Stimulated activated CD4-positive, alpha-beta T cell treated with anti-CD3 and anti-CD28 coated beads, Interleukin-2, amount 100 ng/mL, for 48 hours (primary cell): Measurements from ENCODE around the gene HELZ2.

ENCODE experiments used
- DNase-seq, 2 donors: peaks; one replicate each; pipeline ENCODE4 v3.0.0-alpha.2; 2020

The HELZ2 gene

DNA sequence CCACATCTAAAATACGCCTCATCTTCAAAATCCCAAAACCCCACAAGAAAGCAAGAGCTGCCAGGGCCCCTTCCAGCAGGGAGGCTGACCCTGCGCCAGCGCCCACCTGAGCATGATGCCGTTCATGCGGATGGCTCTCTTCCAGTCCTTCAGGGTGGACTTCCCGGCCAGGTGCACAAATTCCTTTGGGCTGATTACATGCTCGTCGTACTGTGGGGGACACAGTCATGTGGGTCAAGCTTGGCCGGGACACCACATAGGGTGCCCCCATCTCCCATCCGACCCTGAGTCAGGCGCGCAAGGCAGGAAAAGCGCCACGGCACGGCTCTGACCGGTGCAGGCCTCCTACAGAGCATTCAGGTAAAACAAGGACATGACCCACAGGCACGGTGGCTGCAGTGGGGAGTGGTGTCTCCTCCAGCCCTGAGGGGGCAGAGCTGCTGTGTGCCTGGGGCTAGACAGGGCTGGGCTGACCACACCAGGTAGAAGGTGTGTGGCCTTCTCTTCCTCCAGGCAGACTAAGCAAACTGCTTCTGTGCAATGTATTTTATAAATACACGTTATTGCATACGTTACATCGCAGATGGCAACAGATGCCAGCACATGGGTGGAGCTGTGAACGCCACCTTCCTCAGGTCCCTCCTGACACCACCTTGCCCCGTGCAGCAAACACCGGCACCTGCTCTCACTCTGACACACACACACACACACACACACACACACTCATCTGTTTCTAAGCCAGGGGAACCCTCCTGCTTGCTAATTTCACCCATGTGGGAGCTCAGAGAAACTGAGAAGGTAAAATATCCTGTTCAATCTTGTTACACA lies 23.8 kb upstream of the HELZ2 start:
- DNase-seq: no peak

DNA sequence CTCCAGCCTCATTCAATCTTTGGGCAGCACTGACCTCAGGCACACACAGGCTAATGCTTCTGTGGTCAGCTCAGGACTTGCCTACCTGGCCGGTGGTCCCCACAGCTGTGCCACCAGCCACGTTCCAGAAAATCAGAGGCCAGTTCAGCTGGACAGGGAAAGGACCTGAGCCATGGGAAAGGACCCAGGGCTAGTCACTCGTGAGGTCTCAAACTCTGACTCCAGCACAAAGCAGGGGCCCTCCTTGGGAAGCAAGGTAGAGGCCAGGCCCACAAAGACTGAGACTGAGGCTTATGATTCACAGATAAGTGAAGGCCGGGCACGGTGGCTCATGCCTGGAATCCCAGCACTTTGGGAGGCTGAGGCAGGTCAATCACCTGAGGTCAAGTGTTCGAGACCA lies 22.4 kb upstream of the HELZ2 start:
- no peak for DNase-seq

DNA sequence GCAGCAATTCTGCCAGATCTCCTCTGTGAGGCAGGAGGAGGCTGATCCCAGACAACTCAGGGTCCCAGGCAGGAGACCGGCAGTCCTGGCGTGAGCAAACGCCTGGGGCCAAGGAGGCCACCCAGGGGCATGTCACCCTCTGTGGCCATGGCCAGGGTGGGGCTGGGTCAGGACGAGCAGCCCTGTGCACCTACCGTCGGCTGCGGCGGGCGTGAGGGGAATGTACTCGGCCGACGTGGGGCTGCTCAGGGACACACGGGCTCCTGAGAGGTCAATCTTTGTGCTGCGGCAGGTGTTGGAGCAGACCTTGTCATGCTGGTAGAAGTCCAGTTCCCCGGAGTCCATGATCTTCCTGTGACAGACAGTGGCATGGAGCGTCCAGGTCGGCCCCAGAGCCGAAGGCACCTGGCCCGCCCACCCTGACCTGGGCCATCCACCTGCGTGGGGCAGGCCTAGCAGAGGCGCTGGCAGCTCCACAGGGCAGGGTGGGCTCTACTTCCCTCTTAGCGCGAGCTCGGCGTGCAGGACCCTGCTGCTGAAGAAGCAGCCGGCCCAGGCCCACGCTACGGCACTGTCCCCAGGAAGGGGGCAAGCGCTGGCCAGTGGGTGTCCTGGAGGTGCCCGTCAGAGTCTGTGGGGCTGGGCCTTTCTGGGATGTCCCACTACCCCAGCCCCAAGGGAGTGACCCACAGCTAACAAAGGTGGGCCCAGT lies 21.5 kb upstream of the HELZ2 start:
- DNase-seq: no peak

DNA sequence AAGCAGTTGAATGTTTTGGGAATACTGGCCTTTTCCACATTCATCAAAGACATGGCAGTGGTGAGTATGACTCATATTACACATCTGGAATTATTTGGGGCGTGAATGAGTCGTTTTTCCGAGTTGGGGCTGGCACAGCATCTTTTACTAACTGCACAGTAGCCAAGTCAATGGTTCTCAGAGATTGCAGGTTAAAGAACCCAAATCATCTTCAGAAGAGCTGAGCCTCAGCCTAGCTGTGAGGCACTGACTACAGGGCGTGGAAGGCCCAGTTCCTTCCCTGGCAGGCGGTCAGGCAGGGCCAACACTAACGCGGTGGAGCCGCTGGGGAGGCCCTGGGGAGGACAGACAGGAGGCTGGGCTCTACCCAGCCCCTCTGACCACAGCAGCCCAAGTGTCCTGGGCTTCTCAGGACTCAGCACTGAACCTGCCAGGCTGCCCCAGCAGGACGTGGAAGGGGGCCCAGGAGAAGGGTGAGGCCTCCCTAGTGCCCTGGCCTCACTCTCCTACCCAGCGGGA lies 20.1 kb upstream of the HELZ2 start:
- no peak for DNase-seq

DNA sequence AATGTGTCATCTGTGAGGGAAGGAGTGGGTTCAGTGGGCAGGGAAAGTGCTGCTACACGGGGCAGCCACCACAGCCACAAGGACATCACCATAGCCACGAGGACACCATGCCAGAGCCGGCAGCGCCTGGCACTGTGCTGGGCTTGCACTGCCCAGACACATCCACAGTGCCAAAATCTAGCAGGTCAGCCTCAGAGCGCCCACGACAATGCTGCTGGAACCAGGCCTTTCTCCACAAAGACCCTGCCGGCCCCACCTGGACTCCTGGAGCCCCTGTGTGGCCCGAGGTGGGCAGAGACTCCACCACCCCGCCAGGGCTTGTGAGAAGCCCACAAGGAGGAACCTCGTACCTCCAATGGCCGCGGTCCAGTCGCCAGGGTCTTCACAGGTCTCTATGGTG lies 18.6 kb upstream of the HELZ2 start:
- no peak for DNase-seq

DNA sequence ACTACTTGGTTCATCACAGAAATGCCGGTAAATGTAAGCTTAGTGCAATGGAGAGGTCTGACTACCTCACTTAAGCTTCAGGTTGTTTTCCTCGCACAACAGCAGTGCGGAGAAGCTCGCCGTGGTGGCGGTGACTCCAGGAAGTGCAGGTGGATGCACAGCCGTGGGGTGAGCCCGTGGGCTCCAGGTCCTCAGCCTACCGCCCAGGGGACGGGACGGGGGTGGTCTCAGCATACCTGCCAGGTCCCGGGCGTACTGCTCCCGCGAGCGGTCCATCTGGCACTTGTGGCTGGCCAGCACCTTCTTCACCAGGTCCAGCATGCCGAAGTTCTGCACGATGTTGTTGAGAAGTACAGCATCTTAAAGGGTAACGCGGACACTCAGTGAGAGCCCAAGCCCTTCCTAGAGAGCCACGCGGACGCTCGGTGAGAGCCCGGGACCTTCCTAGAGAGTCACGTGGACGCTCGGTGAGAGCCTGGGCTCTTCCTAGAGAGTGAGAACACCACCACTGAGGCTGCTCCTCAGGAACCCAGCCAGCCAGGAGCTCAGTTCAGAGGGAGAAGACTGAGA lies 17.8 kb upstream of the HELZ2 start:
- DNase-seq: no peak

DNA sequence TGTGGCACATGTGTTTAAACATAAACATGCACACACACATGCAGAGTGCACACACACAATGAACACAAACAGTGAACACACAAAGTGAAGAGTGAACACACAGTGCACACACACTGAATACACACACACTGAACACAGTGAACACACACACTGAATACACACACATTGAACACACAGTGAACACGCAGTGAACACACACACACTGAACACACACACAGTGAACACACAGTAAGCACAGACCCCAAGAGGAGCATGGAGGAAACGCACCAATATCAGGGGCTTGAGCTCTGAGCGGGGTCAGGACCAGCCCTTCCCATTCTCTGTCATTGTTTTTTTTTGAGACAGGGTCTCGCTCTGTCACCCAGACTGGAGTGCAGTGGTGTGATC lies 17.1 kb upstream of the HELZ2 start:
- no peak for DNase-seq

DNA sequence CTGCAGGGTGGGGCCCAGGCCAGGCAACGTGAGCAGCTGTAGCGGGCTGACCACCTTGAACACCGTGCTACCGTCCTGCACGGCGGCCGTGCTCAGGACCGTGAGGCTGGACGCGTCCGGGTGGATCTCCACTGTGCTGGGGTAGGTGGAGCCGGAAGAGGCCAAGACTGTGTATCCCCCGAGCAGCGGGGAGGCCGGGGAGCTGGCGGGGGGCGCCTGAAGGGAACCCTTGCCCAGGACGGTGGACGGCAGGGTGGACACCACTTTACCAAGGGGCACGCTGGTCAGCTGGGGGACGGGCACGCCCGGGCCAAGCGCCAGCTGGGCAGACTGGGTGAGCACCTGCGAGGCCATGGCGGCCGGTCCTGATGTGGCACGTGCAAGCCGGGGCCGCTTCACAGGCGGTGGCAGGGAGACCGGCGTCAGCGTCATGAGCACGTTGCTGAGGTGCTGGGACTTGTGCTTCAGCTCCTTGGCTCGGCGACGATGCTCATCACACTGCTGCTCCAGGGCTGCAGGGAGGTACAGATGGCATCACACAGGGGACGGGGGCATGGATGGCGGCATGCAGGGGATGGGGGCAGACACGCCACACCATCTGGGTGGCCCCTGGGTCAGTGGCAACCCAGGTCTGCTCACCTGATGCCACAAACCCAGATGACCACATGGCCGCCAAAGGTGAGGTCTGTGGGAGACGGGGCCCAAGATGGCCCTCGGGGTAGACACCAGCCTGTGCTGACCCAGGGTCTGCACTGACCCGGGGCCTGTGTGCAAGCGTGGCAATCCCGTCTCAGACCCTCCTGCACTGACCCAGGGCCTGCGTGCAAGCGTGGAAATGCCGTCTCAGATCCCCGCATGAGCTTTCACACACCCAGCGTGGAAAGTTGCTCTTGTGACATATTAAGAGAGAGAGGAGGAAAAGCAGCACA lies 16.4 kb upstream of the HELZ2 start:
- no peak for DNase-seq

DNA sequence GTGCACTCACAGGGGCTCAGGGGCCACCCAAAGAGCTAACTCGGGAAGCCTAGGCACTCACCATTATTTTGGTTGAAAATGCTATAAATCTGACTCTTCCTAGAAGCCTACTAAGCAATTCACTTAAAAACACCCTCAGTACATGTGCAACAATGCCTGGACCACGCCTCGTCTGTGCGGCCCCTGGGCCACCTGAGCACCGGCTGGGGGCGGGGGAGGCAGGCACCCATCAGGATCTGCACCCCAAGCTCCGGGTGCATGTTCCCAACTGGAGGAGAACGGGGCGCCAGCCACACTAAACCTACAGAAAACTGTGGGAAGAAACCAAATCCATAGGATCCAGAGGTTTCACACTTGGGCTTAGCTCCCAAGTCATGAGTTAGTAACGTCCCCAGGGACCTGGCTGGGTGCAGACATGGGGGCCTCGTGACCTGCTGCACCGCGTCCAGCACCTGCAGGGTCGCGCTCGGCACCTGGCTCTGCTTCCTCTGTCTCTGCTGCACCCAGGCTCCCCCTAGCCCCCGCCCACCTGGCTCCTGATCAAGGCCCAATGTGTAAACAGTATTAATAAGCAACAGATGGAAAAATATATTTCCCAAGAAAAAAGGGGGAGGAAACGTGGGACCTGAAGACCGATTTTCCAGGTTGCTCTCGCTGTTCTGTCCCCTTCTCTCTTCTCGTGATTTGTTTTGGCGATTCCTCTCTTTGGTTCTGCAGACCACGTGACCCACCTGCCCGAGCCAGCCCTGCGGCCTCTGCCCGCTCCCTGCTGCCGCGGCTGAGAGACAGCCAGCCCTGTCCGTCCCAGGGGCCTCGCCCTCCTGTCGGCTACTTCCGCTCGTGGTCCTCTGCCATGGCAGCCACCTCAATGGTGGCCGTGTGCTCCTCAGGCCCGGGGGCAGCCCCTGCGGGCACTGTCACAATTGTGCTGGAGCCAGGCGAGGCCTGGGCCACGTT lies 15.5 kb upstream of the HELZ2 start:
- DNase-seq: no peak

DNA sequence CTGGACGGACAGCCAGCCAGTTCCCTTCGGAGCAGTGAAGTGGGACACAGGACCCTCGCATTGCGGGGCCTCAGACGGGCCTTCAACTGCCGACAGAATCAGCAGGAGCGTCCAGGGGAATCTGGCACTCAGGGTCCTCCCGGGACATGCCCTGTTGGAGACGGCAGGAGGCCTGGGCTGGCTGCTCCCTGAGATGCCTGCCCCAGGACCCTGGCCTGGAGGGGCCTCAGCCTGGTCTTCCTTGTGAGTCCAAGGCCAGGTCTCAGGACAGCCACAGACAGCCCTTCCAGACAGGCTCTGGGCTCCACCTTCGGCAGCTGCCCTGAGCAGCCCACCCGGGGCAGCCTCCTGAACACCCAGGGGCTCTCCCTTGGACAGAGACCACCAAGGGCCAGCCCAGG lies 14.6 kb upstream of the HELZ2 start:
- no peak for DNase-seq

DNA sequence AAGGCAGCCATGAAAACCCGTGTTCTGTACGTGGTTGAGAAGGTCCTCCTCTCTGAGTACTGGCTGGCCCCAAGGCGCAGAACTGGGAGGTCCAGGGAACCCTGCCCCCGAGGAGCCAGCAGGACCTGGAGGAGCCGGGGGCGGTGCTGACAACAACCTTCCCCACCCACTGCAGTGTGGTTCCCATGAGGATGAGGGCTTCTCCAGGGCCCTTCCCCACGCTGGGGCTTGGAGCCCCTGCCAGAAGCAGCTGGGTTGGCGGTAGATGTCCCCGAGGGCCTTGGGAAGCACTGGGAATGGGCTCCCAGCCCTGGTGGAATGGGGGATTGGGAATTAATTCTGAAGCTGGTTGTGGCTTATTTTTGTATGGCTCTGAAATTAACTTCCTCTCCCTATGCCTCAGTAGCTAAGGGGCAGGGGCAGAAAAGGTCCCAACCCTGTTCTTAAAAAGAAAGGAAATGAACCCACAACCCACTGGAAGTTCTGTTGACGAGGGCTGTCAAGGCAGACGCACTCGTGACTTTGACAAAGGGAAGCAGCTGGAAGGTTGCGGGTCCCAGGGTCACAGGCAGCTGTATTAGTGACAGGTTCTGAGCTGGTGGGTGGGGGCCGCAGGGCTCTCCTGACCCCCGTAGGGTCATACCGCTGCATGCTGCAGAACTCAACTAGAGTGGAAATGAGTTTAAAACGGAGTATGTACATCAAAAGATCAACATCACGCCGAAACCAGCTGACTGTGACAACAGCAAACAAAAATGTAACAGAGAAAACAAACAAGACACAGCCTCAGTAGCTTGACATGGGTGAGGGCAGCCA lies 13.9 kb upstream of the HELZ2 start:
- no peak for DNase-seq

DNA sequence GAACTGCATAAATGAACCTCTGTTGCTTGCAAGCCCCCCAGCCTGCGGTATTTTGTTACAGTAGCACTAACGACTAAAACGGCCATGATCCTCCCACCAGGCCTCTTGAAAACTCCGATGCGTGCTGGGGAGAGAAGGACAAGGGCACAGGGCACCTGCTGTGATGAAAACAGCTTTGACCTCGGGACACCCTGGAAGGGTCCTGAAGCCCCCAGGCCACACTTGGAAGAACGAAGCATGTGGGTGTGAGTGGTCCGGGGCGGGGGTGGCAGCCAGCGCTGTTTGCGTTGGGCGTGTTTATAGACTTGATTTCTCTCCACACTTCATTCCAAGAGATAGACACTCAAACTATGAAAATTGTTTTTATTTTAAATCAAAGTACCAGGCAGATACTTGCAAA lies 13.2 kb upstream of the HELZ2 start:
- no peak for DNase-seq

DNA sequence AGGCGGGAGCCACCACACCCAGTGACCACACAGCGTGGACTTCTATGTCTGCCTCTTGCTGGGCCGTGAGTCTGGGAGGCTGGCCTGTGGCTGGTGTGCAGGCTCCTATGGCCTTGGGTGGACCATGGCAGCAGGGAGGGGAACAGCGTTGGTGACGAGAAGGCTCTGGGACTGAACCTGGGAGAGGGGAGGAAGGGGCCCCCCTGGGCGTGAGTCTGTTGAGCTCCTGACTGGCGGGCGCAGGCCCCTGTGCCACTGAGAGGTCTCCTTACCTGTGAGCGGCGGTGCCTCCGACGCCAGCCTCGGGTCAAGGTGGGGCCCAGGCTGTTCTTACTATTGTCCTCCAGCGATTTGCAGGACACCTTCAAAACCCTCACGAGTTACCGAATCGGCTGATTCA lies 12.8 kb upstream of the HELZ2 start:
- DNase-seq: no peak

DNA sequence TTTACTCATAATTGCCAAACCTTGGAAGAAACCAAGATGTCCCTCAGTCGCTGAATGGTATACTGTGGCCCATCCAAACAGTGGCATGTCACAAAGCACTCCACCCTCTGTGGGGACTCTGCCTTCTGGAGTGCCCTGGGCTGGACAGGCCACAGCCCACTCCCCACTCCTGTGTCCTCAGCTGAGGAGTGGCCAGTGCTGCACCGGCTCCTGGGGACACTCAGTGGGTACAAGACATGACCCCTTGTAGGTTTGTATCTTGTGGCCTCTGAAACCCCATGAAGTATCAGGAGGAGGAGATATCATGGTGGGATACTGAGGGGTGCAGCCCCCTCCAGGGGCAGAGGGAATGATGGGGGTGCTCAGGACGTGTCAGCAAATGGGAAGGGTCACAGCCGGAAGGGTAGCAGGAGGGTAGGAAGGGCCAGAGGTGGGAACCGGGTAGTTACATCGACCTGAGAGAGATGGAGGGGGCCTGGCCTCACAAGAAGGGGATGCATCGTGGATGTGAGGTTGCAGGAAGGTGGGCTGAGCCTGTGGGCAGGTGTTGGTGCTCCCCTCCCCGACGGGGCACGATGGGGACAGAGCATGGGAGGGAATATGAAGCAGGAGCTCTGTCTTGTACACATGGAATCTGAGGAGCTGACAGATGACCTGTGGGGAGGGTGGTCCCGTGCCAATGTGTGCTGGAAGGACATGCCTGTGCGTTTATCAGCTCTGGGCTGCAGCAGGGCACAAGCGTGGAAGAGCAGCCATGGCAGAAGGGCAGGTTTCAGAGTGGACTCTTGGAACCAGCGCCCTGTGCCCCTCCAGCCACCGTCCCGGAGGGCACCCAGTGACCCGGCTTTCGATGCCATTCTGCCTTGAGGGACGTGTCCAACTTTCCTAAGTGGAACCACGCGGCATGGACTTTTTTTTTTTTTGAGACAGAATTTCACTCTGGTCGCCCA lies 11.9 kb upstream of the HELZ2 start:
- no peak for DNase-seq

DNA sequence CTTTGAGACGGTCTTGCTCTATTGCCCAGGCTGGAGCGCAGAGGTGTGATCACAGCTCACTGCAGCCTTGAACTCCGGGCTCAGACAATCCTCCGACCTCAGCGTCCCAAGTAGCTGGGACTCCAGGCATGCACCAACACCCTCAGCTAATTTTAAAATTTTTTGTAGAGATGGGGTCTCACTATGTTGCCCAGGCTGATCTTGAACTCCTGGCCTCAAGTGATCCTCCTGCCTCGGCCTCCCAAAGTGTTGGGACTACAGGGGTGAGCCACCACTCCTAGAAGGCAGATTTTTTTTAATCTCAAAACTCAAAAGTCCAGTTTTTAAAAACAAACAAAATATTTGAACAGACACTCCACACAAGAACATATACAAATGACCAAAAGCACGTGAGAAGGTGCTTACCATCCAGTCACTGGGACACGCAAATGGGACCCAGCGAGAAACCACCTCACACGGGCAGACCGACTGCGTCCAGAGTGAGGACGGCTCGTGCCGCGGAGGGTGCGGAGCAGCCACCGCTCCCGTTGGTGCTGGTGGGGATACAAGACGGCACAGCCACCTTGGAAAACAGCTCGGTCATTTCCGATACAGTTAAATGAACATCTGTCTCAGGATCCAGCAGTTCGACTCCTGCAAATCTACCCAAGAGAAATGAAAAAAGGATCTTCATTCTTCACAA lies 8.5 kb upstream of the HELZ2 start:
- no peak for DNase-seq

DNA sequence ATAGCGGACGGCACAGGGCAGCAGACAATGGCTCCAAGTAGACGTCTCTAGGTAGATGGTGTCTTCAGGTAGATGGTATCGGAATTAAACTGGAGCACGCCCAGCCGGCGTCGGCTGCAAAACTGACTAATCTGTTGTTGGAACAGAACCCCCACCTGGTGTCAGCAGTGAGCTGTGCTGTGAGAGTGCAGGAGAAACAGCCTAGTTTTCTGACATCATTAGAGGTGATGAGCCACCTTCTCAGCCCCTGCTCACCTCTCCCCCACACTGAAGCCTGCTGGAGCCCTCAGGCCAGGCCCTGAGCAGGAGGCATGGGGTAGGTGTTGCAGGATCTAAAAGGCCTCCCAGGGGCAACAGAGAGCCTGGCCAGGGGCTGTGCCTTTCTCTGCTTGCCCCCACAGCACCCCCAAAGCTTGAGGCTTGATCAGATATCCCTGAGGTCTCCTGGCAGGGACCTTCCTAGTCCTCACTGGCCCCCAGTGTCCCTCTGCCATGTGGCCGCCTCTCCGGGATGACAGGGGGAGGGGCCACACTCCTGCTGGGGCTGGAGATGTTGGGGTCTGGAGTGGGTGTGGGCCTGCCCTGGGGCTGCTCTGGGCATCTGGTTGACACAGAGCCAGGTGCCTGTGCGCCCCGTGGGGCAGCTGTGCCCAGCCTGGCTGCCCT lies 6.9 kb upstream of the HELZ2 start:
- peak; percentile 36 to 57 for DNase-seq

DNA sequence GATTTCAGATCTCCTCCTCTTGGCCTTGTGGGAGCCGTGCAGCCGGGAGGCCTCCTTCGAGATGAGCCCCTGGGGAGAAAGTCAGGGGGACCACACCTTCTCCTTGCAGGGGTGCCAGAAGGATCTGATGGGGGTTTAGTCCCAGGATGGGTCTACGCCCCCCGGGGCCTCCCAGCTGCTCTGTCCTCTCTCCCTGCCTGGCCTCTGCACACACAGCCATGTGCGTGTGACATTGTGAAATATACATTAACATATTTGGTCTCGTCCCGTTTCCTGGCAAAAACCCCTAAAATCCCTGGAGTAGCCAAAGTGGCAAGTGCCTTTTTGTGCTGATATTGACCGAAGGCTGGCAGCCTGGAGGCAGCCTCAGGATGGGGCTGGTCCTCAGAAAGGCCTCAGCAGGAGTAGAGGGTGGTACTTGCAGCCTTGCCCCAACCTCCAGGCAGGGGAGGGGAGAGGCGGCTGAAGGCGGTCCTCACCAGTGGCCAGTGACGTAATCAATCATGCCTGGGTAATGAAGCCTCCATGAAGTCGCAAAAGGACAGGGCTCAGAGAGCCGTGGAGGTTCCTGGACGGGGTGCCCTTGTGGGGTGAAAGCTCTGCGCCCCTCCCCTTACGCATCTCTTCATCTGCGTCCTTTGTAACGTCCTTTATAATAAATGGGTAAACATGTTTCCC lies 5.1 kb upstream of the HELZ2 start:
- DNase-seq: no peak
